H1 (cell line): ENCODE data around the gene LCN15. TPM values are rescaled to one million over a fixed set of nuclear protein-coding genes. Genes with fewer than 3 reads are reported as not detected.

Experiments used
- CTCF ChIA-PET: fragments of 300-600 bp; sonication (Branson Sonifier 250); formaldehyde crosslinking; loops from one replicate; lab custom pipeline; 2021; ENCODE audit not compliant: partially characterized antibody; lab: Charles Lee
- POLR2A ChIA-PET: fragments of 300-600 bp; sonication (Branson Sonifier 250); formaldehyde crosslinking; loops from one replicate; lab custom pipeline; 2021; ENCODE audit warnings: inconsistent platforms; ENCODE audit not compliant: partially characterized antibody; lab: Charles Lee
- DNase-seq, 2 experiments: peaks; one replicate each; pipeline versions ENCODE4 v3.0.0 to v3.0.0-alpha.2; 2010 to 2022; ENCODE audit warnings: low spot score in 2 of 2, low read depth in 1 of 2, mixed read lengths in 1 of 2
- FAIRE-seq: peaks from 2 replicates; lab custom pipeline; 2011; peaks lifted over from hg19 to GRCh38; lab: Jason Lieb, UNC
- H2AFZ ChIP-seq: 2 replicates; pipeline ENCODE4 v1.8.1; 2012; ENCODE audit warnings: low read length, inconsistent platforms
- H2AK5ac ChIP-seq: 2 replicates; pipeline ENCODE4 v1.6.1; 2013; ENCODE audit warnings: low read depth, low read length
- H2BK120ac ChIP-seq: replicated peaks from 2 replicates; pipeline ENCODE3; 2013; ENCODE audit warnings: low read depth, low read length, inconsistent platforms
- H2BK12ac ChIP-seq: 2 replicates; pipeline ENCODE4 v1.6.1; 2013; ENCODE audit warnings: low read depth, low read length
- H2BK15ac ChIP-seq: 2 replicates; pipeline ENCODE4 v1.6.1; 2013; ENCODE audit warnings: low read length
- H2BK20ac ChIP-seq: 2 replicates; pipeline ENCODE4 v1.6.1; 2013; ENCODE audit warnings: low read length
- H2BK5ac ChIP-seq: 2 replicates; pipeline ENCODE4 v1.6.1; 2013; ENCODE audit warnings: low read depth, low read length
- H3K14ac ChIP-seq: 2 replicates; pipeline ENCODE4 v1.6.1; 2013; ENCODE audit warnings: inconsistent platforms; ENCODE audit not compliant: insufficient read length
- H3K18ac ChIP-seq: 2 replicates; pipeline ENCODE4 v1.6.1; 2013; ENCODE audit warnings: low read length; ENCODE audit errors: extremely low read depth
- H3K23ac ChIP-seq: 2 replicates; pipeline ENCODE4 v1.6.1; 2013; ENCODE audit warnings: inconsistent platforms; ENCODE audit not compliant: insufficient read length
- H3K23me2 ChIP-seq: 2 replicates; pipeline ENCODE4 v1.6.1; 2013; ENCODE audit warnings: low read depth, low read length
- H3K27ac ChIP-seq: 2 replicates; pipeline ENCODE4 v1.6.1; 2011; ENCODE audit warnings: low read depth, low read length, inconsistent platforms
- H3K27me3 ChIP-seq, 4 experiments: replicated peaks in 1 of 4; 1 replicate in 1 of 4; 2 replicates in 3 of 4; pipeline versions ENCODE4 v1.6.1 to v1.8.1; 2011 to 2013; ENCODE audit warnings: low read length in 3 of 4, mild to moderate bottlenecking in 3 of 4, inconsistent platforms in 2 of 4, mixed read lengths in 2 of 4, moderate library complexity in 1 of 4; ENCODE audit not compliant: control insufficient read depth in 3 of 4, insufficient read depth in 3 of 4; ENCODE audit errors: extremely low read depth in 1 of 4
- H3K36me3 ChIP-seq, 4 experiments: 2 replicates each; pipeline versions ENCODE4 v1.6.1 to v1.8.1; 2011 to 2013; ENCODE audit warnings: mild to moderate bottlenecking in 4 of 4, low read length in 3 of 4, moderate library complexity in 2 of 4, control low read depth in 1 of 4, inconsistent platforms in 1 of 4; ENCODE audit not compliant: insufficient read depth in 4 of 4, control insufficient read depth in 2 of 4
- H3K4ac ChIP-seq: replicated peaks from 2 replicates; pipeline ENCODE3; 2013; ENCODE audit warnings: low read length, low read depth, mixed read lengths, inconsistent platforms; ENCODE audit not compliant: insufficient read length
- H3K4me1 ChIP-seq, 4 experiments: replicated peaks in 1 of 4; 1 replicate in 1 of 4; 2 replicates in 3 of 4; pipeline versions ENCODE4 v1.6.1 to v1.8.1; 2011 to 2013; ENCODE audit warnings: low read length in 3 of 4, inconsistent platforms in 2 of 4, mixed read lengths in 1 of 4; ENCODE audit not compliant: insufficient read depth in 4 of 4, control insufficient read depth in 3 of 4
- H3K4me2 ChIP-seq, 2 experiments: 2 replicates each; pipeline versions ENCODE4 v1.6.1 to v1.8.1; 2011 to 2013; ENCODE audit warnings: low read depth in 2 of 2, low read length in 2 of 2, control low read depth in 1 of 2, inconsistent platforms in 1 of 2, mild to moderate bottlenecking in 1 of 2; ENCODE audit not compliant: insufficient read depth in 1 of 2
- H3K4me3 ChIP-seq, 4 experiments: fragments of 200-600, 300-600 bp in 1 of 4; sonication (generic), shearing (Covaris generic), sonication (Bioruptor Twin) in 1 of 4; 2 replicates each; pipeline versions ENCODE4 v1.5.1 to v1.8.1; 2011 to 2016; ENCODE audit warnings: low read length in 4 of 4, low read depth in 3 of 4, control low read depth in 2 of 4, inconsistent platforms in 2 of 4, mild to moderate bottlenecking in 2 of 4, mixed read lengths in 1 of 4, moderate library complexity in 1 of 4; ENCODE audit not compliant: insufficient read depth in 2 of 4; ENCODE audit errors: extremely low read depth in 1 of 4
- H3K56ac ChIP-seq: replicated peaks from 2 replicates; pipeline ENCODE3; 2013; ENCODE audit warnings: low read depth, mild to moderate bottlenecking, mixed read lengths, low read length, inconsistent platforms; ENCODE audit not compliant: insufficient read length
- H3K79me1 ChIP-seq: 2 replicates; pipeline ENCODE4 v1.6.1; 2013; ENCODE audit warnings: low read depth, low read length, control low read depth
- H3K79me2 ChIP-seq, 2 experiments: 2 replicates each; pipeline versions ENCODE4 v1.6.1 to v1.8.1; 2012 to 2013; ENCODE audit warnings: low read length in 2 of 2, mild to moderate bottlenecking in 2 of 2, inconsistent platforms in 1 of 2; ENCODE audit not compliant: insufficient read depth in 2 of 2, control insufficient read depth in 1 of 2
- H3K9ac ChIP-seq, 4 experiments: replicated peaks in 1 of 4; 1 replicate in 1 of 4; 2 replicates in 3 of 4; pipeline versions ENCODE4 v1.6.1 to v1.8.1; 2011 to 2013; ENCODE audit warnings: low read depth in 3 of 4, low read length in 3 of 4, control low read depth in 2 of 4, mild to moderate bottlenecking in 2 of 4, moderate library complexity in 2 of 4, inconsistent platforms in 1 of 4; ENCODE audit errors: extremely low read depth in 1 of 4
- H3K9me3 ChIP-seq, 2 experiments: 2 replicates each; pipeline versions ENCODE4 v1.6.1 to v1.8.1; 2012 to 2013; ENCODE audit warnings: mild to moderate bottlenecking in 2 of 2, moderate library complexity in 2 of 2, control low read depth in 1 of 2, inconsistent platforms in 1 of 2, low read depth in 1 of 2, low read length in 1 of 2, mixed read lengths in 1 of 2; ENCODE audit not compliant: insufficient read depth in 2 of 2
- H4K20me1 ChIP-seq, 2 experiments: replicated peaks in 1 of 2; 2 replicates each; pipeline versions ENCODE3 to v1.8.1; 2011 to 2013; ENCODE audit warnings: inconsistent platforms in 2 of 2, low read length in 2 of 2, mild to moderate bottlenecking in 1 of 2; ENCODE audit not compliant: insufficient read depth in 2 of 2, control insufficient read depth in 1 of 2
- H4K5ac ChIP-seq: 2 replicates; pipeline ENCODE4 v1.6.1; 2013; ENCODE audit warnings: low read length, low read depth, mixed read lengths, inconsistent platforms; ENCODE audit not compliant: insufficient read length
- H4K8ac ChIP-seq: 2 replicates; pipeline ENCODE4 v1.8.0; 2013; ENCODE audit warnings: mild to moderate bottlenecking, moderate library complexity, low read length, inconsistent platforms; ENCODE audit not compliant: insufficient read depth; ENCODE audit errors: extremely low read depth
- H4K91ac ChIP-seq: replicated peaks from 2 replicates; pipeline ENCODE3; 2013; ENCODE audit warnings: low read length, mixed read lengths, inconsistent platforms; ENCODE audit not compliant: insufficient read length
- ASH2L ChIP-seq: fragments of 200-600, 300-600 bp; sonication (generic); IDR thresholded peaks from one replicate; pipeline ENCODE4 v1.7.1; 2017; ENCODE audit warnings: low read length
- BACH1 ChIP-seq: IDR thresholded peaks from 2 replicates; pipeline ENCODE4 v1.6.1; 2012; ENCODE audit warnings: low read length, improper control_type of control experiment
- GABPA ChIP-seq: IDR thresholded peaks from 2 replicates; pipeline ENCODE4 v1.6.1; 2011; ENCODE audit warnings: mild to moderate bottlenecking, low read length, moderate library complexity, borderline replicate concordance; ENCODE audit not compliant: insufficient read depth
- GTF2F1 ChIP-seq: IDR thresholded peaks from 2 replicates; pipeline ENCODE4 v1.6.1; 2012; ENCODE audit warnings: low read depth, low read length, improper control_type of control experiment, borderline replicate concordance
- JUN ChIP-seq: IDR thresholded peaks from 2 replicates; pipeline ENCODE4 v1.6.1; 2011; ENCODE audit warnings: low read depth, mild to moderate bottlenecking, improper control_type of control experiment, low read length
- KDM1A ChIP-seq: fragments of 200-600, 300-600 bp; sonication (generic); IDR thresholded peaks from 2 replicates; pipeline ENCODE4 v1.7.1; 2016; ENCODE audit warnings: mild to moderate bottlenecking, low read length, borderline replicate concordance
- NRF1 ChIP-seq: IDR thresholded peaks from 2 replicates; pipeline ENCODE4 v1.6.1; 2011; ENCODE audit warnings: mild to moderate bottlenecking, low read depth, low read length, improper control_type of control experiment
- POU5F1 ChIP-seq: IDR thresholded peaks from 2 replicates; pipeline ENCODE4 v1.6.1; 2011; ENCODE audit warnings: low read depth, mild to moderate bottlenecking, low read length, moderate library complexity
- RBBP5 ChIP-seq: IDR thresholded peaks from 2 replicates; pipeline ENCODE4 v1.7.1; 2012; ENCODE audit warnings: low read depth, mild to moderate bottlenecking, inconsistent platforms, low read length, moderate library complexity, borderline replicate concordance
- RNF2 ChIP-seq: fragments of 200-900, 300-1000 bp; sonication (generic); IDR thresholded peaks from 2 replicates; pipeline ENCODE4 v1.7.1; 2016; ENCODE audit warnings: borderline replicate concordance, low read depth, mild to moderate bottlenecking, antibody characterized with exemption, low read length; ENCODE audit not compliant: poor library complexity, severe bottlenecking; ENCODE audit errors: missing control alignments
- SP1 ChIP-seq: IDR thresholded peaks from 2 replicates; pipeline ENCODE4 v1.6.1; 2011; ENCODE audit warnings: low read depth, low read length
- TCF12 ChIP-seq: IDR thresholded peaks from 2 replicates; pipeline ENCODE4 v1.6.1; 2011; ENCODE audit warnings: low read depth, mild to moderate bottlenecking, low read length
- WGBS, 2 experiments: shearing (Covaris generic) in 1 of 2; methylation state at CpG; one replicate each; pipeline versions ENCODE4 v1.1.6 to v1.1.7; 2013 to 2015; ENCODE audit warnings: low lambda C conversion rate in 2 of 2, mixed read lengths in 2 of 2, inconsistent platforms in 1 of 2, low coverage in 1 of 2, missing lambda C conversion rate in 1 of 2; ENCODE audit not compliant: insufficient replicate concordance in 2 of 2, insufficient coverage in 1 of 2, insufficient read length in 1 of 2; ENCODE audit errors: extremely low coverage in 1 of 2, missing lambda C conversion rate in 1 of 2; 5-methylcytosine and 5-hydroxymethylcytosine counted together
- polyA plus RNA-seq, 7 experiments: library from polyadenylated mRNA; depleted of rRNA in 3 of 7; stranded (reverse) in 5 of 7; unstranded in 2 of 7; fragments of >200 nt in 5 of 7; fragments of 200-250 nt in 2 of 7; gene quantifications; 1 replicate in 5 of 7; 2 replicates in 1 of 7; 4 replicates in 1 of 7; pipeline versions ENCODE4 v1.2.1 to v1.2.3, GENCODE V29; 2011 to 2013; ENCODE audit warnings: missing spikeins in 2 of 7, mixed read lengths in 2 of 7
- total RNA-seq: library from RNA; stranded (reverse); fragmentation: NEBNext Ultra II Directional; extraction: Animal tissue kit (Norgen Biotek cat#: 25700); gene quantifications from 2 replicates; pipeline ENCODE4 v1.2.1, GENCODE V29; 2021

The LCN15 gene
- total and polyA plus RNA-seq, 2 of the 8 experiments (the other 6 are each of a cell fraction or from before 2014, with no cell fraction given) = 0.08 to 0.47 TPM

- no peak overlapping the region for H2BK12ac ChIP-seq
- no peak overlapping the region for H2BK20ac ChIP-seq
- peak overlapping the region; percentile 94 for H4K8ac ChIP-seq
- H3K79me2 ChIP-seq = peaks cover 8 to 36% of the 10 kb centered on the region in 2 experiments
- peaks cover 13% of the 10 kb centered on the region; the same call in 1 of the 2 replicates for H3K23me2 ChIP-seq
- H2AK5ac ChIP-seq = no peak overlapping the region
- CTCF ChIA-PET = interaction anchor here (0.8 to 6.8 kb wide), 16 partner anchors 10 to 339 kb away, joined by 3 to 62 read pairs (median 4); partner anchors contain the start of genes LCN10 and LCN8
- peaks cover 16 to 31% (median 27%) of the 10 kb centered on the region in 4 experiments for H3K36me3 ChIP-seq
- H3K27me3 ChIP-seq = peaks cover 0 to 9% (median 5%) of the 10 kb centered on the region in 4 experiments; a peak in 5 of 7 replicates
- no peak overlapping the region for H3K27ac ChIP-seq
- H3K4ac ChIP-seq = peak overlapping the region; percentile 93
- no peak overlapping the region; the same call in 1 of the 2 replicates for H2BK5ac ChIP-seq
- peak overlapping the region; percentile 88 for H4K91ac ChIP-seq
- H3K9ac ChIP-seq = peak overlapping the region in 3 of 4 experiments; percentile 73 to 88 (median 81); a peak in 5 of 7 replicates
- DNase-seq (peak in 1 of 2 experiments; percentile 81), FAIRE-seq (no peak)
- no peak overlapping the region for H3K23ac ChIP-seq
- H2BK15ac ChIP-seq = no peak overlapping the region
- H3K4me2 ChIP-seq = peak overlapping the region; percentile 88 to 90
- H3K4me1 ChIP-seq = peaks cover 3 to 16% (median 5%) of the 10 kb centered on the region in 4 experiments
- H2BK120ac ChIP-seq = no peak overlapping the region
- peak overlapping the region; percentile 89 to 98 (median 95) for H3K4me3 ChIP-seq
- POLR2A ChIA-PET = interaction anchor here (0.6 to 14.1 kb wide), 45 partner anchors 8 to 471 kb away, joined by 3 to 223 read pairs (median 4); partner anchors contain the start of genes AGPAT2, AJM1, DIPK1B and LCN10
- WGBS, 2 experiments = 9% methylated on average over 51 of the region's 53 CpGs; no CpG with 5 or more reads in 1 of the 2 experiments
- peaks cover 11% of the 10 kb centered on the region; the same call in 1 of the 2 replicates for H3K79me1 ChIP-seq
- H4K5ac ChIP-seq = peak overlapping the region; percentile 26
- peak overlapping the region; percentile 71 for H3K18ac ChIP-seq
- H3K56ac ChIP-seq = peak overlapping the region; percentile 10
- no peak overlapping the region for H3K14ac ChIP-seq
- no peaks in the 10 kb centered on the region for H3K9me3 ChIP-seq
- peaks cover 21 to 30% of the 10 kb centered on the region in 2 experiments for H4K20me1 ChIP-seq
- no peak overlapping the region; the same call in 1 of the 2 replicates for H2AFZ ChIP-seq
- TF ChIP-seq NRF1 = no peak
- TF ChIP-seq BACH1 = no peak
- no peak for TF ChIP-seq RNF2
- TF ChIP-seq TCF12 = no peak
- TF ChIP-seq GTF2F1 = no peak
- TF ChIP-seq ASH2L = peak; percentile 45
- no peak for TF ChIP-seq JUN
- TF ChIP-seq SP1 = no peak
- TF ChIP-seq RBBP5 = no peak
- TF ChIP-seq GABPA = 0 out of 2 replicates have a peak, but pooled peaks have one; percentile 9
- no peak for TF ChIP-seq KDM1A
- TF ChIP-seq POU5F1 = no peak
Observed at GRCh38 chr9:136728548-136729123, 35.7 kb downstream of the LCN15 start.
